Activated CD8-positive, alpha-beta memory T cell treated with anti-CD3 and anti-CD28 coated beads for 24 hours (primary cell): ENCODE measurements around the gene NAV2.
"Not testable (repeated sequence)": the region's sequence is repeated elsewhere in the genome, so short reads cannot be mapped to it uniquely, and the experiment has no call there.

ENCODE experiments used
- DNase-seq: peaks from one replicate; pipeline ENCODE4 v3.0.0-alpha.2; 2020

The NAV2 gene

GRCh38 chr11:19960410-19960809 lies 247.8 kb downstream of the NAV2 start:
- not testable (repeated sequence) for DNase-seq

GRCh38 chr11:19961225-19961624 lies 248.6 kb downstream of the NAV2 start:
- DNase-seq, result no peak

GRCh38 chr11:19962053-19962800 lies 249.6 kb downstream of the NAV2 start:
- DNase-seq, result no peak

- DNase-seq, result peak; percentile 30
Observed at GRCh38 chr11:19962801-19963175, 250.2 kb downstream of the NAV2 start.

- no peak for DNase-seq
Observed at GRCh38 chr11:19963697-19964387, 251.2 kb downstream of the NAV2 start.

DNA sequence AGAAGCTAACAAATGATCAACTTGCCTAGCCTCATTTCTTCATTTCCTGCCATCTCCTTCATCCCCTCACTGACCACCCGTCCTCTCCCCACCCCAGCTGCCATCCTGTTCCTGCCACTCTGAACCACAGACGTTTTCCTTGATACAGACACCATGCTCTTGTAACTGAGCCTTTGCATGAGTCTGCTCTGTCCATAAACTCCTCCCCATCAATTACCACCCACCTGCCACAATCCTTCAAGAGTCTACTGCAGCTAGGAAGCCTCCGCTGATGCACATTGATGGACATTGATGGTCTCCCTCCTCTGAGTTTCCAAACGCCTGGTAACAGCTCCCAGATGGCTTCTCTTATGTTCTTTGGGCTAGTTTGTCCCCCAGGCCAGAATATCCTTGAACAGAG lies 253.8 kb downstream of the NAV2 start:
- DNase-seq, result no peak

GRCh38 chr11:19966927-19967326 lies 254.3 kb downstream of the NAV2 start:
- DNase-seq, result no peak

- no peak for DNase-seq
Observed at GRCh38 chr11:19967787-19968186, 255.2 kb downstream of the NAV2 start.

- DNase-seq, result no peak
Observed at GRCh38 chr11:19968860-19969259, 256.2 kb downstream of the NAV2 start.

GRCh38 chr11:19970944-19971343 lies 258.3 kb downstream of the NAV2 start:
- DNase-seq, result peak; percentile 66

GRCh38 chr11:19972091-19972490 lies 259.5 kb downstream of the NAV2 start:
- DNase-seq, result no peak

DNA sequence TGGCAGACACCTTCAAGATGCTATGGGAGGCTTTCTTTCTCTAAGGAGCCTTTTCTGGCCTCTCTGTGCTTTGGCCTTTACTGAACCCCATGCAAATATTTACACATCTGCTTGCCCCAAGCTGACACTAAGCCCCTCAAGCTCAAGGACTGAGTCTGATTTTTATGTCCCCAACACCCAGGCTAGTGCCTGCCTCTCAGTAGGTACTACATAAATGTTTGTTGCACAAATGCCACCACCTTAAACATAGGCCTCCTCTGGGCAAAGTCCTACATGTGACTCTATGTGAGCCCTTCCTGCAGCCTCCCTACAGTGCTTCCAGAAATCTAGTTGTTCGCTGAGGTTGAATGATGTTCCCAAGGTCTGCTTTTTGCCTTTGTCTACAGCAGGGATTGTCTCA lies 260.0 kb downstream of the NAV2 start:
- DNase-seq, result no peak

DNA sequence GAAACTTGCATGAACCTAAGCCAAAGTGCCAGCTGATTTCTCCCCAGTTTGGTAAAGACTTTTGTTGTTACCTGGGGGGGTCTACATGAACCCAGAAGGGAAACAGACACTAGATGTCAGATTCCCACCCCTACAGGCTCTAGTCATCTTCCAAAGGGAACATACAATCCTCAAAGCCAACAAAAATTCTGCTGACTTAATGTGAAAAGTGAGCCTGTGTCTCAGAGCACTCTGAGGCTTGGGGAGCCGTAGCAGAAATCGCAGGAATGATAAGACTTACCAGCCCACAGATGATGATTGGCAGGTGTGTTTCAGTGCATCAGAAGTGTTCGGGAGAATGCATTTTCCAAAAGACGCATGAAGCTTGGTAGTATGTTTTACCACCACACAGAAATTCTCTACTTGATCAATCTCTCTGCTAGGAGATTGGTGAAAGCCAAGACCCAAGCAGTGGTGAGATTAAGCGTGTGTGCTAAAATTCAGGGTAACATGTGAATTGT lies 260.5 kb downstream of the NAV2 start:
- DNase-seq, result no peak

GRCh38 chr11:19974886-19975285 lies 262.2 kb downstream of the NAV2 start:
- no peak for DNase-seq

GRCh38 chr11:19975414-19975990 lies 262.9 kb downstream of the NAV2 start:
- no peak for DNase-seq

- no peak for DNase-seq
Observed at GRCh38 chr11:19976281-19976941, 263.8 kb downstream of the NAV2 start.

DNA sequence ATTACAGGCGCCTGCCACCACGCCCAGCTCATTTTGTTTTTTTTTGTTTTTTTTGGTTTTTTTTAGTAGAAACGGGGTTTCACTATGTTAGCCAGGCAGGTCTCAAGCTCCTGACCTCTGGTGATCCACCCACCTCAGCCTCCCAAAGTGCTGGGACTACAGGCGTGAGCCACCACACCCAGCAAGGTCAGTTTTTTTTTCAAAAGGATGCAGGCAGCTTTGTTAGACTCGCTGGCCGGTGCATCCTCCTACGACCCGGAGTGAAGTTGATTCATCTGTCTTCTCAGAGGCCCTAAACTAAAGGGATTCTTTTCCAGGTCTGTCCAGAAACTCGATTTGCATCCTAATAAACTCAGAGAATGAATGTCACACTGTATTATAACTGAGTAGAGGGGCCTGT lies 265.3 kb downstream of the NAV2 start:
- DNase-seq, result no peak

DNA sequence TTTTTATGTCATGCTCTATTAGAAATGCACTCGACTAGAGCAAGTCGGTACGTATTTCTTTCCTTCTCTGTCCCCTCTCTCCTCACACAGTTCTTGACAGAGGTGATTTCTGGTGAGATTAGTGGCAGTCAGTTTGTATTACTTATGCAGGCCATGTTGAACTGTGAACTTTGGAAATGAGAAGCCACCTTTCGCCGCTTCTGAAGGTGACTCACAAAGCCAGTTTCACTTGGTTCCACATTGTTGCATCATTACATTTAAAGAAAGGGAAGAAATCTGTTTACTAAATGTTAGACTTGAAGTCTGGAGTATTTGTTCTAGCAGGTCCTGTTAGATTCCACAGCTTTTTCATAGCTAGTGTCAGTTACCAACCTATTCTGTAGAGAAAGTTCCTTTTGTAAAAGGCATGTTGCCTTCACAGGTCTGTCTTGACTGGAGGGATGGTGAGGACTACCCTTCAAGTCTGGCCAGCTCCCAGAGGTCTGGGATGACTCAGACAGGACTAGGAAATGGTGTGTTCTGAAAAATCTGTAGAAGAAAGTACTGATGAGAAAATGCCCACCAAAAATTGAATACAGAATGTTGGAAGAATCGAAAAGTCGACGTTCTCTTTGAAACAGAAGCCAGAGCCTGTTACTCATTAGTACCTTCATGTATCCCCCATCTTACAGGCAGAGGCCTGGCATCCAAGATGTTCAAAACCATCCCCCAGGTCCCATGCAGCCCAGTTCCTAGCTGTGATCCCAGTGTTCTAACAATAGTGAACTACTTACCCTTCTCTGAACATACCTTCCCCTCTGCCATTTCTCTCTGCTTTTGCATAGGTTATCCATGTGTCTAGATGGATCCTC lies 266.3 kb downstream of the NAV2 start:
- no peak for DNase-seq

DNA sequence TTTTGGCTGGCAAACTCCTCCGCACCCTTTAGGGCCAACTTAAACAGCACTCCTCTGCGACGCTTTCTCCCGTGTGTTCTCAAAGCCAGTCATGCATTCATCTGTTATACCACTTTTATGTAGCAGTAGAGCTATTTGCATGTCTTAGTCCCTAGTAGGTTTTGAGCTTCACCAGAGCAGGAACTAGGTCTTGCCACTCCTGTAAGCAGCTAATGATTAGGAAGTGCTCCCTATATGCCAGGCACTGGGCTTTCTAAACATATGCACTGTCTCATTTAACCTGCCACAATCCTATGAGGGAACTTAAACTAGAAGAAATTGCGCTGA lies 266.8 kb downstream of the NAV2 start:
- no peak for DNase-seq

DNA sequence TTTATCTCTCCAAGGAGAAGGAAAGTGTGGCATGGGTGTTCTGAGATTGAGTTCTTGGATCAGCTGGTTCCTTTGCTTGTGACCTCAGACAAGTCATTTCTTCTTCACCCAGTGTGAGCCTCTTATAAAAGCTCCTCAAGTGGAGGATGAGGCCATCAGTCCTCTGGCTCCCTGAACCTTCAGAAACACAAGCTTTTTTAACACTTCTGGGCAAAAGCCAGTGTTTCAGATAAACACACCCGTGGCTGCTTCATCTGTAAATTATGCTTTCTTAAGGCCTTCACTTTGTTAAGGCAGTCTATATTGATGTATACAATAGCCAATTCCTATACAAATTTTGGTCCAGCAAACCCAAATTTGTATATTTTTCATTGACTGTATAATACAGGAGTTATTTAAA lies 267.8 kb downstream of the NAV2 start:
- no peak for DNase-seq

- DNase-seq, result no peak
Observed at GRCh38 chr11:19980957-19981669, 268.5 kb downstream of the NAV2 start.
